Esophagus squamous epithelium (tissue), 4 donors: ENCODE measurements around the gene ANTXR1.

ENCODE experiments used
- CTCF ChIP-seq, 6 experiments: fragments of 450-650 bp in 4 of 6; fragments of 200-600 bp in 2 of 6; sonication (generic) in 2 of 6; IDR thresholded peaks; one replicate each; pipeline ENCODE4 v1.5.1; 2016 to 2019; ENCODE audit warnings: antibody characterized with exemption in 6 of 6, mild to moderate bottlenecking in 4 of 6, moderate library complexity in 4 of 6
- POLR2A ChIP-seq, 4 donors: fragments of 450-650 bp; IDR thresholded peaks; one replicate each; pipeline ENCODE4 v1.6.1; 2017; ENCODE audit warnings: antibody characterized with exemption in 4 of 4, mild to moderate bottlenecking in 4 of 4, moderate library complexity in 3 of 4

- no peak for TF ChIP-seq CTCF (IDR thresholded peaks at IDR 0.05)
- TF ChIP-seq POLR2A (IDR thresholded peaks at IDR 0.05), result no peak
Observed at GRCh38 chr2:69292256-69292655, 279.3 kb downstream of the ANTXR1 start.
